OCI-LY3 (cell line): ENCODE results near the gene PTPRR.

Source experiments
- H2AFZ ChIP-seq: fragments of 200-600, 300-600 bp; shearing (Covaris generic); 2 replicates; pipeline ENCODE4 v1.6.0; 2014; ENCODE audit warnings: antibody characterized with exemption, low read depth, low read length
- H3K27ac ChIP-seq: fragments of 200-600, 300-600 bp; sonication (generic); 2 replicates; pipeline ENCODE4 v1.5.1; 2014; ENCODE audit warnings: mild to moderate bottlenecking, low read length, moderate library complexity, mixed read lengths
- H3K27me3 ChIP-seq: fragments of 200-600, 300-600 bp; sonication (generic); 2 replicates; pipeline ENCODE4 v1.6.1; 2014; ENCODE audit warnings: low read depth, low read length, mixed read lengths
- H3K36me3 ChIP-seq: fragments of 200-600, 300-600 bp; sonication (generic); replicated peaks from 2 replicates; pipeline ENCODE3; 2014; ENCODE audit warnings: low read depth, low read length, mixed read lengths
- H3K4me1 ChIP-seq: fragments of 300-600, 200-600 bp; sonication (generic); 2 replicates; pipeline ENCODE4 v1.6.1; 2014; ENCODE audit warnings: low read length, mixed read lengths
- H3K4me2 ChIP-seq: fragments of 200-600, 300-600 bp; sonication (generic); 2 replicates; pipeline ENCODE4 v1.6.1; 2014; ENCODE audit warnings: low read length, mixed read lengths
- H3K4me3 ChIP-seq: fragments of 300-600, 200-600 bp; sonication (generic); 2 replicates; pipeline ENCODE4 v1.5.1; 2014; ENCODE audit warnings: antibody characterized with exemption, mild to moderate bottlenecking, low read length, moderate library complexity
- H3K79me2 ChIP-seq: fragments of 300-600, 200-600 bp; shearing (Covaris generic); 2 replicates; pipeline ENCODE4 v1.6.1; 2014; ENCODE audit warnings: mild to moderate bottlenecking, low read length, mixed read lengths
- H3K9ac ChIP-seq: fragments of 300-600, 200-600 bp; shearing (Covaris generic); 2 replicates; pipeline ENCODE4 v1.6.0; 2014; ENCODE audit warnings: mild to moderate bottlenecking, low read length, moderate library complexity
- H3K9me3 ChIP-seq: fragments of 200-600, 300-600 bp; shearing (Covaris generic); 2 replicates; pipeline ENCODE4 v1.6.1; 2014; ENCODE audit warnings: low read length, mixed read lengths; ENCODE audit not compliant: insufficient read depth
- H4K20me1 ChIP-seq: fragments of 200-600, 300-600 bp; sonication (generic); 2 replicates; pipeline ENCODE4 v1.6.1; 2016; ENCODE audit warnings: low read length, mixed read lengths; ENCODE audit not compliant: insufficient read depth
- EZH2phosphoT487 ChIP-seq: fragments of 200-600 bp; shearing (Covaris generic); IDR thresholded peaks from 2 replicates; pipeline ENCODE4 v1.6.1; 2018; ENCODE audit warnings: antibody characterized with exemption, mixed run types, low read depth
- TF ChIP-seq, protein P1 (sequence below): fragments of 200-600, 300-600 bp; sonication (generic); IDR thresholded peaks from 2 replicates; pipeline ENCODE4 v1.5.1; 2014; ENCODE audit warnings: antibody characterized with exemption, low read length, low read depth

PTPRR gene

DNA sequence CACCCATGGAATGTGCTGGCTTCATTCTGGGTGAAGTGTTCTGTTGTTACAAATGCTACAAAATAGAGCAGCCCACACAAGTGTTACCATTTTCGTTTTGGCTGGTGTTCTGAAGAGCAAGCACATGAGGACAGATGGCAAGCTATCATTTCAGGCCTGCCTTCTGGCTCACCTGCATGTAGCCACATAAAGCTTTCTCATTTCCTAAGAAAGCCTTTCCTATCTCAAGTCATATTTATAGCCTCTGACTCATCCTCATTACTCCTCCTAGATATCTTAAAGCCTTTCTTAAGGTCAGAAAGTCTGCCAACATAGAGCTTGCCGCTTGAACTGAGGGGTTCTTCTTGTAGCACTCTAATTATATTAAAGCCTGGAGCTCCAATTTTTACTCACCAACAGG lies 89.0 kb downstream of the PTPRR start:
- H3K4me1 ChIP-seq: no peaks in the 10 kb centered on the region
- H3K9me3 ChIP-seq: no peaks in the 10 kb centered on the region
- no peaks in the 10 kb centered on the region for H3K36me3 ChIP-seq
- no peak overlapping the region for H3K9ac ChIP-seq
- H3K27ac ChIP-seq: no peak overlapping the region
- no peak for TF ChIP-seq EZH2phosphoT487
- TF ChIP-seq, protein P1, sequence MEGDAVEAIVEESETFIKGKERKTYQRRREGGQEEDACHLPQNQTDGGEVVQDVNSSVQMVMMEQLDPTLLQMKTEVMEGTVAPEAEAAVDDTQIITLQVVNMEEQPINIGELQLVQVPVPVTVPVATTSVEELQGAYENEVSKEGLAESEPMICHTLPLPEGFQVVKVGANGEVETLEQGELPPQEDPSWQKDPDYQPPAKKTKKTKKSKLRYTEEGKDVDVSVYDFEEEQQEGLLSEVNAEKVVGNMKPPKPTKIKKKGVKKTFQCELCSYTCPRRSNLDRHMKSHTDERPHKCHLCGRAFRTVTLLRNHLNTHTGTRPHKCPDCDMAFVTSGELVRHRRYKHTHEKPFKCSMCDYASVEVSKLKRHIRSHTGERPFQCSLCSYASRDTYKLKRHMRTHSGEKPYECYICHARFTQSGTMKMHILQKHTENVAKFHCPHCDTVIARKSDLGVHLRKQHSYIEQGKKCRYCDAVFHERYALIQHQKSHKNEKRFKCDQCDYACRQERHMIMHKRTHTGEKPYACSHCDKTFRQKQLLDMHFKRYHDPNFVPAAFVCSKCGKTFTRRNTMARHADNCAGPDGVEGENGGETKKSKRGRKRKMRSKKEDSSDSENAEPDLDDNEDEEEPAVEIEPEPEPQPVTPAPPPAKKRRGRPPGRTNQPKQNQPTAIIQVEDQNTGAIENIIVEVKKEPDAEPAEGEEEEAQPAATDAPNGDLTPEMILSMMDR: no peak
- H3K79me2 ChIP-seq: no peaks in the 10 kb centered on the region
- no peak overlapping the region for H3K4me3 ChIP-seq
- H4K20me1 ChIP-seq: no peaks in the 10 kb centered on the region
- H3K27me3 ChIP-seq: 0 out of 2 replicates have a peak, but pooled peaks cover 4% of the 10 kb centered on the region
- H3K4me2 ChIP-seq: no peak overlapping the region
- no peak overlapping the region for H2AFZ ChIP-seq

DNA sequence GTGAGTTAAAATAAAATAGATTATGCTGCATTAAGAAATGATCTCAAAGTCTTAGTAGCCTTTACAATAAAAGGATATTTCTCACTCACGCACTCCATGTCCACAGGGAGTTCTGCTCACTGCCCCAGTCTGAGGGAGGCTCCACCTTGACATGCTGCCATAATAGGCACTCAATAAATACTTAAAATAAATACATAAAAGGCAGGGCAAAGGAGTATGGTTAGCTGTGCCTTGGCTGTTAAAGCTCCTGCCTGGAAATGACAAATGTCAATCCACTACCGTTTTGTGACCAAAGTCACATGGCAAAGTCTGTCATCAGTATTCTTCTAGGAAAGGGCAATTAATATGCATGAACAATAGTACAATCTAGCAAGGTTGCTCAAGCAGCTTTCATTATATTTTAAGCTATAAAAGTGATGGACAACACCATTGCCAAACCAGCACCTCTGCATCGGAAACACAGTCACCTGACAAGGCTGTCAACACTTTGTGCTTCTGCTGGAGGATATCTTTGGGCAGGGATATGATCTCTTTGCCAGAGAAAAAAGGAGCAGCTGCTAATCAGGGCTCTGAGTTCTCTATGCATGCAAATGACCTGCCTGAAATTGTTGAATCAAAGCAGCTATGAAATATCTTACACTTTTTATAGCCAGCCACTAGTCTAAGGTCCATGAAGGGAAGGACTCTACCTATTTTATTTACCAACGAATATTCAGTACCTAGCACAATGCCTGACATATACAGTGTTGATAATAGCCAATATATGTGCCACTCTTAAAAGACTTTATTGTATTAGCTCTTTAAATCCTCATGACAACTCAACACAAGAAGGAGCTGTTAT lies 90.1 kb downstream of the PTPRR start:
- no peak overlapping the region for H2AFZ ChIP-seq
- no peak overlapping the region for H3K4me3 ChIP-seq
- no peaks in the 10 kb centered on the region for H3K79me2 ChIP-seq
- no peaks in the 10 kb centered on the region for H4K20me1 ChIP-seq
- H3K4me2 ChIP-seq: no peak overlapping the region
- no peaks in the 10 kb centered on the region for H3K4me1 ChIP-seq
- H3K27ac ChIP-seq: no peak overlapping the region
- no peaks in the 10 kb centered on the region for H3K9me3 ChIP-seq
- no peaks in the 10 kb centered on the region for H3K36me3 ChIP-seq
- H3K27me3 ChIP-seq: no peaks in the 10 kb centered on the region
- TF ChIP-seq, protein P1: no peak
- no peak for TF ChIP-seq EZH2phosphoT487
- no peak overlapping the region for H3K9ac ChIP-seq

DNA sequence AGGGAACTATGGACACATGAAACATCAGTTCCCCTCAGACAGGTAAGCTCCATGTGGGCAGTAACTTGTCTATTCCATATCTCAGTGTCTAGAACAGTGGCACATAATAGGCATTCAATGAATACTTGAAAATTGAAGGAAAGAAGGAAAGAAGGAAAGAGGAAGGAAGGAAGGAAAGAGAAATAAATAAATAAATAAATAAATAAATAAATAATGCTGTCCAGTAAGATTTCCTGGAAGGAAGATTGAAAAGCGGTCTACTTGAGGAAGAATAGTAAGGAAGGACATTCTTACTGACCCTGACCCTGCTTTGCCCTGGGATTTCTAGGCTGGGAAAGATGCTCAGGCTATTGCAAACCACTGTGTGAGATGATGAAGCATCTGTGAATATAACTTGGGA lies 91.5 kb downstream of the PTPRR start:
- H3K9ac ChIP-seq: no peak overlapping the region
- H4K20me1 ChIP-seq: no peaks in the 10 kb centered on the region
- TF ChIP-seq, protein P1: no peak
- TF ChIP-seq EZH2phosphoT487: no peak
- H2AFZ ChIP-seq: no peak overlapping the region
- no peak overlapping the region for H3K27ac ChIP-seq
- H3K4me3 ChIP-seq: no peak overlapping the region
- no peaks in the 10 kb centered on the region for H3K79me2 ChIP-seq
- no peaks in the 10 kb centered on the region for H3K27me3 ChIP-seq
- H3K36me3 ChIP-seq: no peaks in the 10 kb centered on the region
- H3K4me1 ChIP-seq: no peaks in the 10 kb centered on the region
- H3K4me2 ChIP-seq: no peak overlapping the region
- H3K9me3 ChIP-seq: no peaks in the 10 kb centered on the region

DNA sequence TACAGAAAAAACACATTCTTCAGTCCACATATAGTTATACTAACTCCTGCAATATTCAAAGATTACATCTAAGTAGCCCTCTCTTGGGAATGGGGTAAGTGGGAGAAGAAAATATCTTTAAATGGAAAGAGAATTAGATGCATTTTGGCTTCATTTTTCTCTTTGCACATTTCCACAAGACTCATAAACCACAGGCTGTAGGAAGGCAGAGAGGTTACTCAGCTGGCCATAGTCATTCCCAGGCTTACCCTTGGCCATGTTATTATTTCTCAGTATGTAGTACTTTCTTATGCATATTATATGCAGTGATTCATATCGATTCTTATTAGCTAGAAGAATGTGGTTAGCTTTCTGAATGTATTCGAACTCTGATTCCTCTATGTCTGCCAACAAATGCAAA lies 92.2 kb downstream of the PTPRR start:
- Histone ChIP-seq H3K9me3 (no peaks in the 10 kb centered on the region), H3K4me3 (no peak overlapping the region), H3K9ac (no peak overlapping the region), H3K27ac (no peak overlapping the region), H4K20me1 (no peaks in the 10 kb centered on the region), H3K36me3 (no peaks in the 10 kb centered on the region), H3K79me2 (no peaks in the 10 kb centered on the region), H3K4me2 (no peak overlapping the region), H3K4me1 (no peaks in the 10 kb centered on the region), H2AFZ (no peak overlapping the region), H3K27me3 (no peaks in the 10 kb centered on the region)
- no peak for TF ChIP-seq EZH2phosphoT487
- TF ChIP-seq, protein P1: no peak
